GM19035 (cell line): Measurements from ENCODE around the gene DRAXIN.
A peak's percentile ranks its signal among the peaks of the same experiment; 100 is the strongest.
"Not testable (repeated sequence)": the region's sequence is repeated elsewhere in the genome, so short reads cannot be mapped to it uniquely, and the experiment has no call there.

ENCODE experiments used
- ATAC-seq: cut with Tn5 transposase; IDR thresholded peaks from one replicate; pipeline ENCODE4 v1.9.1; 2021; ENCODE audit not compliant: unreplicated experiment

Gene DRAXIN, protein sequence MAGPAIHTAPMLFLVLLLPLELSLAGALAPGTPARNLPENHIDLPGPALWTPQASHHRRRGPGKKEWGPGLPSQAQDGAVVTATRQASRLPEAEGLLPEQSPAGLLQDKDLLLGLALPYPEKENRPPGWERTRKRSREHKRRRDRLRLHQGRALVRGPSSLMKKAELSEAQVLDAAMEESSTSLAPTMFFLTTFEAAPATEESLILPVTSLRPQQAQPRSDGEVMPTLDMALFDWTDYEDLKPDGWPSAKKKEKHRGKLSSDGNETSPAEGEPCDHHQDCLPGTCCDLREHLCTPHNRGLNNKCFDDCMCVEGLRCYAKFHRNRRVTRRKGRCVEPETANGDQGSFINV

DNA sequence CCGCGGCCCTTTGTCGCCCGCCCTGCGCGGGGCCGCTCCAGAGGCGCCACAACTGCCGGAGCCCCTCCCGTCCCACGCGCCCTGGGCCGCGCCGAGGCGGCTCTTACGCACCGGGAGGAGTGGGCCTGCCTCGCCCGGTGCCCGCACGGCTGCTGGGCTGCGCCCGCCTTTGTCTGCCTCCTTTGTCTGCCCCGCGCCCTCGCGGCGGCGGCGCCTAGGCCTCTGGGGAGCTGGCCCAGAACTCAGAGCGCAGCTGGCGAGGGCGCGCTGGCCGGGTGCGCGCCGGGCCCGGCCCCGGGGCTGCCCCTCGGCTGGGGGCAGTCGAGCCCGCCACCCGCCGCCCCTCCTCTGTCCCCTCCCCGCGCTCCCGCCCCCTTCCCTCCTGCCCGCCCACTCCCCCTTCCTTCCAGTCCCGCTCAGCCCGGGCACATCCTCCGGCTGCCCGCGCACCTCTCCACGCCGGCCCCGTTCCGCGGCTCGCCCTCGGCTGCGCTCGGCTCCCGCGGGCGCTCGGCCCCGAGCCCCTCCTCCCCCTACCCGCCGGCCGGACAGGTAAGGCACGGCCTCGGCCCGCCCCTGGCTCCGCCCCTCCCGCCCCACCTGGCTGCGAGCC lies at the start of gene DRAXIN:
Gene DRAXIN, plus strand, starts transcription at position 409 of the 613 bp plus-strand sequence. CDS start 14,549 bp downstream, outside the sequence.
- no peak for ATAC-seq

DNA sequence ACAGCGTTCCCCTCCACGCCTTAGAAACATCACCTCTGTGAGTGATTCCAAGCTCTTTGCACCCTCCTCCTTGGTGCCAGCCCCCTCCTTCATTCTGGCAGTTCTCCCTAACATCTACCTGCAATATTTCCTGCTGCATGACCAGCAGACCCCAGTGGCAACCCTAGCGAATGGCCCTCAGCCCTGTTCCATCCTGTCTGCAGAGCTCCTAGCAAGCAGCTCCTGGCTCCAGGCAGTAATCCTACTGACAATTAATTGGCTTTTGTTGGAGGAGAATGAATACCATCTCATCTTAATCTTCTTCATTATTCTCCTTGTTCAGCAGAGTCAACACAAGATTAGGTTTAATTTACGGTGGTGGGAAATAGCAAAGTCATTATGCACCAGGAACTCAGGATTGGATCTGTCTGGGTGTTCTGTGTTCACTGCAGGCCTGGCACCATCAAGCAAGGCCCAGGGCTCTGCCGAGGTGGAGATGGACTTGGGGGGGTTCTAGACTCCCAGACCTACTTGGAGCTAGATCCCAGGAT lies 49.7 kb upstream of the DRAXIN start:
- no peak for ATAC-seq

DNA sequence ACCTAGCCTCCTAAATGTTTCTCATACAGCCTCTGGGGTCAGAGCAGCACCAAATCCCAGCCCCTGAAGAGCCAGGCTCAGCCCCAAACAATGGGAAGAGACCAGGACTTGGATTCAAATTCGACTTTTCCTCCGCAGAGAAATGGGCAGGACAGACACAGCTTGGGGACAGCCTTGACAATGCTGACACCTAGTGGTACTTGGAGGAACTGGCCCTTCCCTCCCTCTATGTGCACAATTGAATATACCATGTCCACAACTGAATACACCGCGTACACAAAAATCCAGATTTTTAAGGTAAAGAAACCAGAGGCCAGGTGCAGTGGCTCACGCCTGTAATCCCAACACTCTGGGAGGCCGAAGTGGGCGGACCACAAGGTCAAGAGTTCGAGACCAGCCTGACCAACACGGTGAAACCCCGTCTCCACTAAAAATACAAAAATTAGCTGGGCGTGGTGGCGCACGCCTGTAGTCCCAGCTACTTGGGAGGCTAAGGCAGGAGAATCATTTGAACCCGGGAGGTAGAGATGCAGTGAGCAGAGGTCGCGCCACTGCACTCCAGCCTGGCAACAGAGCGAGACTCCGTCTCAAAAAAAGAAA lies 49.0 kb upstream of the DRAXIN start:
- ATAC-seq = not testable (repeated sequence)

DNA sequence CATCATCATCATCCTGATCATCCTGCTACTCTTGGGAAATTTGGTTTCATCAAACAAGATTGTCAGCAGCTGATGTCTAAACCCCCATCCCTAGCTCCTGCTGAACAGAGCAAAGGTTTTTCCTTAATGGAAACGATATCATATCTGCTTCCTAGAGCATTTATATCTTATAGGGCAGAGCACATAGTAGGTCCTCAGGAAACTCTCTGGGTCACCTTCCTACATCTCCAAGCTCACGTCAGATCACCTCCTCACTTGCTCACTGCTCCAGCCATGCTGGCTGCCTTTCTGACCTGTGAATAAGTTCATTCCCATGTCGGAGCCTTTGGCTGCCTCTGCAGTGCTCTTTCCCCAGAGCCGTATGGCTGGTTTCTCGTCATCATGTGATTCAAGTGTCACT lies 47.7 kb upstream of the DRAXIN start:
- ATAC-seq = no peak

DNA sequence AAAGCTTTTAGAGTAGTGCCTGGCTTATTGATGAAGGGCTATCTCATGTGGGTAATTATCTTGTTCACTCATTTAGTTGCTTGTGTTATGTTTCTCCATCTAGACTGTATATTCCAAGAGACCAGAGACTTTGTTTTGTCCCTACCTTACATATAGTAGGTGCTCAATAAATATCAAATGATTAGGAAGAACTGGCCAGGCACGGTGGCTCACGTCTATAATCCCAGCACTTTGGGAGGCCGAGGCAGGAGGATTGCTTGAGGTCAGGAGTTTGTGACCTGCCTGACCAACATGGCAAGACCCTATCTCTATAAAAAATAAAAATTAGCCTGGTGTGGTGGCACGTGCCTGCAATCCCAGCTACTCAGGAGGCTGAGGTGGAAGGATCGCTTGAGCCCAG lies 46.2 kb upstream of the DRAXIN start:
- ATAC-seq = no peak

DNA sequence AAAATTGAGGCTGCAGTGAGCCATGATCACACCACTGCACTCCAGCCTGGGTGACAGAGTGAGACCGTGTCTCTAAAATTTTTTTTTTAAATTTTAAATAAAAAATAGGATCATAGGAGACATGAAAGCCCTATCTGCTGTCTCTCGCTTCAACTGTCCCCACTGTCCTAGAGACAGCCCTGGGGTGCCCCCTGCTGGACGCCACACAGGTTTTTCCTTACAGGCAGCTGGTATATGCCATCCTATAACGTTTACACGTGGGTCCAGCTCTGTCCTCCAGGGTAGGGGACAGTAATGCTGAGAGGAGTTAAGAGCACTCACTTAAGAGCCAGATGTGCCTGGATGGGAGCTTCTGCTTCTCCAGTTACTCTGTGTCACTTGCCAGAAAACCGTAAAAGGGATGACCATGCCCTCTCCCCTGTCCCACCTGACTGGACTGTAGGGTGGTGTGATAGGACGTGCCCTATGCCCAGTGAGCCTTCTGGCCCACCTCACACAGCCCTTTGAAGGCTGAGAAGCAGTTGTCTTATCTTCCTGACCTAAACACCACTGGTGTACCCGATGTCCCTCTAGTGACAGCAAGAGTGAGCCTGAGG lies 45.7 kb upstream of the DRAXIN start:
- ATAC-seq = no peak

DNA sequence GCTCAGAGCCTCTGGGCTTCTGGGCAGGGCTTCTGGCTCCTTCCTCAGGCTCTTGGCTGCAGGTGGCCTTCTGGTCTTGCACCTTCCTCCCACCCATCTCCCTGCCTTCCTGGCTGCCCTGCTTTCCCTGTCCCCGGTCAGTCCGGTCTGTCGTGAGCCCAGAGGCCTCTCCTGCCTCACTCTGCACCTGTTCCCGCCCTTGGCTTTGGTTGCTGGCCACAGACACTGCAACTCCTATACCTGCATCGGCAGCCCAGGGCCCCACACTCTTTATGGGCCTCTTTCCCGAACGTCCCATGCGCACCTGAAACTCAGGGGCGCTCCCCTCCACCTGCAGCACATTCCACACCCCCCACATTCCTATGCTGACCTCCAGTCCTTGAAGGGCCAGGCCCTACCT lies 45.2 kb upstream of the DRAXIN start:
- ATAC-seq = no peak

DNA sequence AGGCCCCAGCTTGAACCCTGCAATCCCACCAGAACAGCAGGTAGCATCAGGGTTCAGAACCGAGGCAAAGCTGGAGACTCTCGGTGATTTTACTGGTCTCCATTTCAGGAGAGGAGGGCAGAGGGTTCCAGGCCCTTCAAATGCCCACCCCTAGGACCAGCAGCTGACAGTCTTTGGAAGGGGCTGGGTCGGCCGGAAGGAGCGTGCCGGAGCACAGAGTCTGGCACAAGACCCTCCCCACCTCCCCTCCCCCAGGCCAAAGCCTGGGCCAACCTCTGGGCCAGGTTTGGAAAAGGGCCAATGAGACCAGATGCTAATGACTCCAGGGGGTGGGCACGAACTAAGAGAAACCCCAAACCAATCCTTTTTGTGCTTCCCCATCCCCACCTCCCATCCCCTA lies 44.2 kb upstream of the DRAXIN start:
- ATAC-seq = no peak

DNA sequence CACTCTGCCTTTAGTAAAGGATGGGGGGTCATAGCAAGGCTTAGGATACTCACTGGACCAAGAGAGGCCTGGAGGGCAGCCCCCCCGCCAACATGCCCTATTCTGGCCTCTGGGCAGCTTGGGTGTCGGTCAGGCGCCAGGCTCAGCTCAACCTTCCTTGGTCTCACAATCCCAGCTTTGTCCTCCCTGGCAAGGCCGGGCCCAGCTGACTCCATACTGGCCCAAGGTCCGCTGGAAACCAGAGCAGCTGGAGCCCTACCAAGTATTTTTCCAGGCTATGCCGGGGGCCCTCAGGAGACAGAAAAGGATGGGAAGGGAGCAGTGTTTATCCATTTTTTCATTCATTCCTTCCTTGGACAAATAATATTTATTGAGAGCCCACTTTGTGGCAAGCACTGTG lies 43.5 kb upstream of the DRAXIN start:
- ATAC-seq = no peak

DNA sequence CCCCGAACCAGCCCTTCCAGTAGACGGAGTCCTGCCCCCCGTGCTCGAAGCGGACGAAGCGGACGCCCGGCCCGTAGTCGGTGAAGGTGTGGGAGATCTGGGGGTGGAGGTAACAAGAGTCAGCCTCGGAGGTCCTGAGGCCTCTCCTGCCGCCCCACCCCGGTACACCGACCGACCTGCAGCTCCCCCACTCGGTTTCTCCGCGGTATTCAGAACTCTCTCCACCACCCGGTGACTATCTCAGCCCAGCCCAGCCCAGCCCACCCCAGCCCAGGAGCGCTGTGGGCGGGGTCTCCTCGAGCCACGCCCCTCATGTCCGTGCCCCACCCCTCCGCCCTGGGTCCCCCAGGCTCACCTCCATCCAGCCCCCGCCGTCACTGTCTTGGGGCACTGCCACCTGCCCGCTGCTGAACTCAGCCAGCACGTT lies 42.8 kb upstream of the DRAXIN start:
- ATAC-seq = no peak

DNA sequence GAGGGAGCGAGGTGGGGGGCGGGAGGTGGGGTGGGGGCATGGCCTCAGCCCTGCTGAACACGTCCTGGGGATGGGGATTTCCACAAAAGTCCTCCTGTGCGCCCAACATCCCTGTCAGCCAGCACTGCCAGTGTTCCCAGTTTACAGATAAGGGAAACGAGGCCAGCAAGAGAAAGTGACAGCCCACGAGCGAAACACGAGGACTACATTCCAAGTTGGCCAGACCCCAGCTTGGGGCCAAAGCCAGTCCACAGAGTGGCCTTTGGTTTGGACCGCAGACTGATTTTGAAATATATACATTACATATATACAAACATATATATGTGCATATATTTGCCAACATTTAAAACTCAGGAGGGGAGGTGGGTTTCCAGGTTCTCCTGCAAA lies 42.3 kb upstream of the DRAXIN start:
- ATAC-seq = no peak

DNA sequence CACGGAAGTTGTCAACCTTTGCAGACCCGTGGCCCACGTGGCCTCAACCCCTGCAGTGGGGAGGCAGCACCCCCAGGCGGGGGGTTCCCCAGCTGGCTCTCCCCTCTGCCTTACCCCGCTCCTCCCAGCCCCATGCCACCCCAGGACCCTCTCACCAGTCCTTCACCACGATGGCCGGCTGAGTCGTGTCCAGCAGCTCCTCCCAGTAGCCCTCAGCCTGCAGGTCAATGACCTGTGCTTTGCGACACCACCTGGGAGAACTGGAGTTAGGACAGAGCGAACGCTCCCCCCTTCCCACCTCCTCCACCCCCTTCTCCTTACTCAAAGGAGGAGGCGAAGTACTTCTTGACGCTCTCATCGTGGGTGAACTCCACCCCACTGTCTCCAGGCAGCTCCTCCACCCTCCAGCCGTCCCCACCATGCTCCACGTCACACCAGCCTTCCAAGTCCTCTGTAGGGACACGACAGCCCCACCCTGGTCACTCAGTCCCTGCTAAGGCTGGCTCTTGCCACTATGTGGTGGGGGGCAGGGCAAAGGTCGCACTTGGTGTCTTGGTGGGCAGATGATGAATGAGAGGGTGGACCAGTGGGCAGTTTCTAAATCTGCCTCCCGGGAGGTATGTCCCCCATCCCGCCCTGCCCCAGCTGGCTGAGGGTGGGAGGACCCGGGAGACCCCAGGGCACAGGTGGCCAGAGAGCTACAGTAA lies 41.7 kb upstream of the DRAXIN start:
- ATAC-seq = no peak

DNA sequence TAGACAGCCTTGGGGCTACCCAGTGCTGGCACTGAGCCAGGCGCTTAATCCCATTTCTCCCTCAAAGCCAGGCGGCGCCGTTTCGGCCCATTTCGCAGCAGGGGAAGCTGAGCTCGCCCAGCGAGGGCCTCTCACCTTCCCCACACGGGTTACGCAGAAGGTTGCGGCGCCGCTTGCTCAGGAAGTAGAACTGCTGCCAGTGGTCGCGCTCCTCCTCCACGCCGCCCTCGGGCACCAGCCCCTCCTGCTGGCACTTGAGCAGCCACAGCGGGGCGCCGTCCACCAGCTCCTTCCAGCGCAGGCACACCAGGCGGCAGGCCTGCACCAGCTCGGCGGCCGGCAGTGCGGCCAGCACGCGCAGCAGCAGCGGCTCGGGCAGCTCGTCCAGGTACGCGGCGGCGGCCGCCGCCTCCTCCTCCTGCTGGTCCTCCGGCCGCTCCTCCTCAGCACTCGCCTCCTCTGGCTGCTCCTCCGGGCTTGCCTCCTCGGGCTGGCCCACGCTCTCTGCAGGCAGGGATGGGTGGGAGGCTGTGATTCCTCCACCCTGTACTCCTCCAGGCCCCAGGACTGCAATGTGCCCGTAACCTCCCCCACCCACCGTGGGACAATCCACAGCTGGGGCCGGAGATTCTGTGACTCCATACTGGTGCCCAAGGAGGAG lies 41.0 kb upstream of the DRAXIN start:
- no peak for ATAC-seq

DNA sequence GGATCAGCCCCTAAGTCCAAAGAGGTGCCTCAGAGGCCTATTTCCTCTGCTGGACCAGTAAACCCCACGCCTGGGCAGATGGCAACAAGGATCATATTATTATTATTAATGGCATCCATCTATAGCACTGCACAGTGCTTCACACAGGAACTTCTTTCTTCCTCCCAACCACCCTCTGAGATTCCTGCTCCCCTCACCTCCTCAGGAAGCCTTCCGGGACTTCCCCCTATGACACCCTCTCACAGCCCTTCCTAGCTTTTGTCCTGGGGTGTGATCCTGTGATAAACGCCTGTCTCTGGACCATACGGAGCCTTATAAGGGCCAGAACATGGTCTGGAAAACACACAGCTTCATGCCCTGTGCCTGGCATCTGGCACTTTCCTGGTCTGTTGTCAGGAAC lies 40.5 kb upstream of the DRAXIN start:
- ATAC-seq = no peak

DNA sequence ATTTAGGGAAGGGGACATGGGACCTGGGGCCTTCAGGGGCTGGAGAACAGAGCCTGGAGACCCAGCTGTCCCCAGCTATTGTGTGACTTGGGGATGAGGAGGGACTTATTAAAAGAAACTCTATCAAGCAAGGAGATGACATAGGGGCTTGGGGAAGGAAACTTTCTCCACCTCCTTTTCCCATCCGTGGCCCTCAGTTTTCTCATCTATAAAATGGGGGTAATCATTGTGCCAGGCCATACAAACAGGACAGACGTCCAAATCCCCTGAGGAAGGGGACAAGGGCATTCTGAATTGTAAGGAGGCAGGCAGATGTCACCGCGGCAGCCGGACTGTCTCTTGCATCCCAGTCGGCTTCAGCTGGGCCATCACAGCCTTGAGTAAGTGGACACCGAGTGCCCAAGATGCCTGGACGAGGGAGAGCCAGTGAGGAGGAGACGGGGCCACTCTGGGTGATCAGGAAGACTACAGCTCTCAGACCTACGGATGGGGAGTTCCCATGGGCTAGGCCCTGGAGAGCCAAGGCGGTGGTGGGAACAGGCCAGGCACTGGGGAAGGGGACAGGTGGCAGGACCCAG lies 39.2 kb upstream of the DRAXIN start:
- no peak for ATAC-seq

DNA sequence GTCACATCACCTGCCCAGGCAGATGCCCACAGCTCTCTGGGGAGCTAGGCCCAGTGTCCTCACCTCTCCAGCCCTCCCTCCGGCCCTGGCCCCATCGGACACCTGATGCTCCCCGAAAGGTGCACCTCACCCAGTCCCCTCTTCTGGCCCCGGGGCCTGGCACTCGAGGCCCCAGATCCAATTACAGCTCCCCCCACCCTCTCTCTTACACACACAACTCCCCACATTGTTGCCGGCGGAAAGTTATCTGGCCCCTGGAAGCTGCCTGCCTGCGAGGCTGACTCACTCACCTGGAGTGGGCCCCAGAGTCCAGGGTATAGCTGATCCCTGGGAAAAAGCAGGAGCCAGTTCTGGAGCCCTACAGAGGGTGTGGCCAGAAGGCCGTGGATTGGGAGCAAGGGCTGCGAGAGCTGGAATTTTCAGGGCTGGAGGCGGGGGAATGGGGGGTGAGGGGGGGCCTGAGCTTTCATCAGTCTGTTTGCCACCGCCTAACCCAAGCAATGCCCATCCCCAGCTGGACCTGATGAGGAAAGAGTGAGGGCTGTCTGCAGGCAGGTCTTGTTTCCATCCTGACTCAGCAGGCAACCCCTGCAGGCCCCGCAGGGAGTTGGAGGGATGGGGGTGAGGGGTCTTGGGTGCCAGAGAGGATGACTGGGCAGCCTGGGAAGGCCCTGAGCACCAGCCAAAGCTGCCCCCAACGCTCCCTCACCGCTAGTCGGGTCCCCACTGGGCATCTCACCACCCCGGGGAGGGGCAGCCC lies 38.2 kb upstream of the DRAXIN start:
- ATAC-seq = no peak

DNA sequence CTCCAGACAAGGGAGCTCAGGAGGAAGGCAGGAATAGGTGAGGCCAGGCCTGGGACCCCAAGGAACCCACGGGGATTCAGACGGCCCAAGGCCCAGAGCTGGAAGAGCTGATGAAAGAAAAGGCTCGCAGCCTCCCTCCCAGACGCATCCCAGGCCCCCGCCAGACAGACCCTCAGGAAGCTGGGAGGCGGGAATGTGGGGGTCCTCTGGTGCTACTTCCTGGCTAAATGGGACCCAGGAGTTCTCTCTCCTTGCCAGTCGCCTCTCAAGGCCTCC lies 37.7 kb upstream of the DRAXIN start:
- no peak for ATAC-seq

DNA sequence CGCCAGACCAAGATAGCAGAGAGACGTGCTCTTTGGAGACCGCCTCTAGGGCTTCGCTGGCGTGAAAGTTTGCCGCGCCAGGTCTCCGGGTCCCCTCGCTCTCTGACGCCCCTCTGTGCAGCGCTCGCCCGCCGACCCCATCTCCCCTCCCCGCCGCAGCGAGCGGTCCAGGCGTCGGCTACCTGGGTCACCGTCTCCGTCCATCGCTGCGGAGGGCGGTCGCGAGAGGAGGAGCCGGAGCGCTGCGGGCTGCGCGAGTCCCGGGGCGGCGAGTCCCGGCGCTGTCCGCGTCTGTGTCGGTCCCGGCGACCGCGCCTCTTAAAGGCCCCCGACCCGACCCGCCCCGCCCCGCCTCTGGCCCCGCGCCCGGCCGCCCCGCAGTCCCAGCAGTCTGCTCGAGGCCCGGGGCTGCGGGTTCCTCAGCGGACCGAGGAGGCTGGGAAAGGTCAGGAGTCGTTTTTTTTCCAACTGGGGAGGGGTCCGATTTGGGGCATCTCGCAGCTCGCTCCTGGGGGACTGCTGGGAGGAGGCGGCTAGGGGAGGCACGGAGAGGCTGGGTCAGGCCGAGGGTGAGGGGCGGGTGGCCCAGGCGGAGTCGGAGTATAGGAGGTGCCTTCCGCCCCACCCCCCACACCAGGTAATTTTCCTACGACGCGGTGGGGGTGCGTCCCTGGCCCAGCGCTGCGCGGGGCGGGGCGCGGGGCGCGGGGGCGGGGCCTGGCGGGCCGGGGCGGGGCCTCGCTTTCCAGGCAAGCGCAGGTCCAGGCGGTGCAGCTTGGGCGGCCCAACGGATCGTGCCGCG lies 37.2 kb upstream of the DRAXIN start, which contains the start of the genes FBXO2 and FBXO44:
Gene FBXO2, minus strand, starts transcription at position 293 of the 802 bp plus-strand sequence. Its CDS starts 89 bp downstream, at position 204.
Gene FBXO44, plus strand, starts transcription at position 741 of the 802 bp plus-strand sequence. CDS start 959 bp downstream, outside the sequence.
- peak; percentile 72 for ATAC-seq
